ENCODE results near the gene COX8A.

The COX8A gene

GRCh38 chr11:64021757-64022093 is 47.3 kb downstream of the COX8A start:
- no peak for DNase-seq (ENCODE audit: low read depth in 2 of 2)

GRCh38 chr11:64022125-64022784 is 47.8 kb downstream of the COX8A start:
- no peak for DNase-seq (ENCODE audit: low read depth in 2 of 2)

DNA sequence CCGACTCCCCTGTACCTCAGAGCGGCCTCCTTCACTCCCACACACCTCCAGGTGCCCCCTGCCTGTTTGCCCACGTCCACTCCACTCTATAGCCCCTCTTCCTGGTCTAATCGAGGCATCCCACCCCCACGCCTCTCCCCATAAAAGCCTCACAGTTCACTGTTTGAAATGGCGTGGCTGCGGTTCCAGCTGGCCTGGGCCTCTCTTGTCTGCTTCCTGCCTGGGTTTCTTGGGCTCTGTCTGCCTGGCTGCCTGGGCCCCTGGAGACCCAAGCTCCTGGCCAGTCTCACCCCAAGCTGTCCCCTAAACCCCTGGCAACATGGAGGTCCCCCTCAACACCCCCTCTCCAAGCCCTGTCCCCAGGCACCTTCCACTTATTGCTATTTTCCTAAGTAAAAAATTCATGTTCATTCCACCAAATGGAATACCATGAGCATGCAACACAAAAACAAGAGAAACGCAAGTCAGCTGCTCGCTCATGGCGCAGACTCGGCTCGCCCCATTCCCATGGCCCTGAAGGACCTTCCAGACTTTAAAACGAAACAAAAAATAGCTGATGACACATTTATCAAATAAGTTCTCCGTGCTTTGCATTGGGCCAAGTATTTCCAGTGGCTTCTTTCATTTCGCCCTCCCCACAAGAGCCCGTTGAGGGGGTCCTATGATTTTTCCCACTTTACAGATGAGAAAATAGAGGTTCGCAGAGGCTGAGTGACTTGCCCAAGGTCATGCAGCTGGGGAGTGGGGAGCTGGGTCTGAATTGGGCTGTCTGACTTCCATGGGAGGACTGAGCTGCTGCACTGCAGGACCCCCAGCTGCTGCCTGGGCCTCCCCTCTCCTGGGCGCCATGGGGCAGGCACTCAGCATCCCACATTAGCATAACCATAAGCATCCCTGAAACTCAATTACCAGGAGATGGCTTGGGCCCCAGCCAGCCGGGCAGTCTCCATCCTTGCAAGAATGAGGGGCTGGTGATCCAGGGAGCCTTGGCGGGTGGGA is 49.6 kb downstream of the COX8A start:
- no peak for DNase-seq (ENCODE audit: low read depth in 2 of 2)

- DNase-seq (ENCODE audit: low read depth in 2 of 2) = no peak
These were observed 50.8 kb downstream of the COX8A start for GRCh38 chr11:64025205-64025604.
